T-helper 2 cell treated with Interferon-gamma antibody and Interleukin-4, amounts not matched to agents 5 μg/mL and 100 μg/mL, for 36 hours (primary cell): ENCODE measurements around the gene ZFP30.

Experiments
- DNase-seq: peaks from one replicate; pipeline ENCODE4 v3.0.0; 2021; ENCODE audit warnings: low spot score
- H3K27ac Mint-ChIP-seq: one replicate; pipeline ENCODE4 v1.8.0; 2021; ENCODE audit warnings: mild to moderate bottlenecking, mixed read lengths
- H3K27me3 Mint-ChIP-seq: one replicate; pipeline ENCODE4 v1.8.0; 2021; ENCODE audit warnings: low read depth, mixed read lengths
- H3K36me3 Mint-ChIP-seq: one replicate; pipeline ENCODE4 v1.8.0; 2021; ENCODE audit warnings: low read depth, mixed read lengths
- H3K4me1 Mint-ChIP-seq: one replicate; pipeline ENCODE4 v1.8.0; 2021; ENCODE audit warnings: low read depth, mixed read lengths
- H3K4me3 Mint-ChIP-seq: one replicate; pipeline ENCODE4 v1.8.0; 2022; ENCODE audit warnings: mild to moderate bottlenecking, moderate library complexity, mixed read lengths
- H3K9me3 Mint-ChIP-seq: one replicate; pipeline ENCODE4 v1.8.0; 2021; ENCODE audit warnings: mixed read lengths

Gene ZFP30

GRCh38 chr19:37635076-37636056 is 19.9 kb downstream of the ZFP30 start:
- H3K27ac Mint-ChIP-seq: no peak overlapping the region
- no peak overlapping the region for H3K4me3 Mint-ChIP-seq
- H3K9me3 Mint-ChIP-seq: peaks cover 63% of the 10 kb centered on the region
- peaks cover 44% of the 10 kb centered on the region for H3K36me3 Mint-ChIP-seq
- no peaks in the 10 kb centered on the region for H3K4me1 Mint-ChIP-seq
- DNase-seq: no peak
- no peaks in the 10 kb centered on the region for H3K27me3 Mint-ChIP-seq

- no peaks in the 10 kb centered on the region for H3K27me3 Mint-ChIP-seq
- peak overlapping the region; percentile 96 for H3K4me3 Mint-ChIP-seq
- peaks cover 4% of the 10 kb centered on the region for H3K36me3 Mint-ChIP-seq
- H3K27ac Mint-ChIP-seq: peak overlapping the region; percentile 91
- DNase-seq: peak; percentile 55
- peaks cover 19% of the 10 kb centered on the region for H3K4me1 Mint-ChIP-seq
- H3K9me3 Mint-ChIP-seq: peaks cover 59% of the 10 kb centered on the region
Measured at GRCh38 chr19:37594982-37595382, 60.3 kb downstream of the ZFP30 start.

GRCh38 chr19:37594304-37594981 is 60.8 kb downstream of the ZFP30 start, which contains the start of the genes ZNF540 and ZNF571:
ZNF540 (plus strand) TSS chr19:37594876; CDS start chr19:37598448, 3,572 bp downstream.
ZNF571 (minus strand) TSS chr19:37594792; CDS start chr19:37586676, 8,116 bp downstream.
- peaks cover 55% of the 10 kb centered on the region for H3K9me3 Mint-ChIP-seq
- peak within 1 kb of the TSS; percentile 91 for H3K27ac Mint-ChIP-seq
- peaks cover 19% of the 10 kb centered on the region for H3K4me1 Mint-ChIP-seq
- peak within 1 kb of the TSS; percentile 96 for H3K4me3 Mint-ChIP-seq
- DNase-seq: peak; percentile 90
- H3K36me3 Mint-ChIP-seq: peaks cover 4% of the 10 kb centered on the region
- no peaks in the 10 kb centered on the region for H3K27me3 Mint-ChIP-seq

- Mint-ChIP-seq H3K4me3 (peak overlapping the region; percentile 96), H3K27ac (peak overlapping the region; percentile 91), H3K27me3 (no peaks in the 10 kb centered on the region), H3K9me3 (peaks cover 58% of the 10 kb centered on the region), H3K4me1 (peaks cover 19% of the 10 kb centered on the region), H3K36me3 (peaks cover 4% of the 10 kb centered on the region)
- DNase-seq: no peak
Measured at GRCh38 chr19:37593996-37594303, 61.3 kb downstream of the ZFP30 start.

- peaks cover 34% of the 10 kb centered on the region for H3K9me3 Mint-ChIP-seq
- no peaks in the 10 kb centered on the region for H3K27me3 Mint-ChIP-seq
- peaks cover 17% of the 10 kb centered on the region for H3K36me3 Mint-ChIP-seq
- no peak for DNase-seq
- H3K4me3 Mint-ChIP-seq: no peak overlapping the region
- H3K27ac Mint-ChIP-seq: no peak overlapping the region
- no peaks in the 10 kb centered on the region for H3K4me1 Mint-ChIP-seq
Measured at GRCh38 chr19:37583340-37583739, 71.9 kb downstream of the ZFP30 start.

- H3K27me3 Mint-ChIP-seq: no peaks in the 10 kb centered on the region
- H3K9me3 Mint-ChIP-seq: peaks cover 55% of the 10 kb centered on the region
- H3K4me3 Mint-ChIP-seq: no peak overlapping the region
- DNase-seq: no peak
- peaks cover 10% of the 10 kb centered on the region for H3K36me3 Mint-ChIP-seq
- no peaks in the 10 kb centered on the region for H3K4me1 Mint-ChIP-seq
- no peak overlapping the region for H3K27ac Mint-ChIP-seq
Measured at GRCh38 chr19:37572203-37572602, 83.1 kb downstream of the ZFP30 start.

- no peak overlapping the region for H3K27ac Mint-ChIP-seq
- H3K4me3 Mint-ChIP-seq: no peak overlapping the region
- no peaks in the 10 kb centered on the region for H3K27me3 Mint-ChIP-seq
- no peaks in the 10 kb centered on the region for H3K4me1 Mint-ChIP-seq
- DNase-seq: no peak
- peaks cover 12% of the 10 kb centered on the region for H3K36me3 Mint-ChIP-seq
- H3K9me3 Mint-ChIP-seq: peaks cover 73% of the 10 kb centered on the region
Measured at GRCh38 chr19:37565370-37565669, 89.9 kb downstream of the ZFP30 start.

GRCh38 chr19:37564624-37565369 is 90.5 kb downstream of the ZFP30 start:
- H3K27me3 Mint-ChIP-seq: no peaks in the 10 kb centered on the region
- H3K9me3 Mint-ChIP-seq: peaks cover 69% of the 10 kb centered on the region
- DNase-seq: no peak

More at GRCh38 chr19:37564624-37565369, 90.5 kb downstream of the ZFP30 start:
- H3K4me3 Mint-ChIP-seq: no peak overlapping the region
- no peak overlapping the region for H3K27ac Mint-ChIP-seq
- no peaks in the 10 kb centered on the region for H3K4me1 Mint-ChIP-seq
- peaks cover 11% of the 10 kb centered on the region for H3K36me3 Mint-ChIP-seq
